ENCODE measurements around the gene TMEM201. TPM values are rescaled to one million over a fixed set of nuclear protein-coding genes. Genes with fewer than 3 reads are reported as not detected.

TMEM201 gene
- total and polyA plus RNA-seq, 2 of the 4 experiments (the other 2 are of a cell fraction) = 1.3 to 8.7 TPM

DNA sequence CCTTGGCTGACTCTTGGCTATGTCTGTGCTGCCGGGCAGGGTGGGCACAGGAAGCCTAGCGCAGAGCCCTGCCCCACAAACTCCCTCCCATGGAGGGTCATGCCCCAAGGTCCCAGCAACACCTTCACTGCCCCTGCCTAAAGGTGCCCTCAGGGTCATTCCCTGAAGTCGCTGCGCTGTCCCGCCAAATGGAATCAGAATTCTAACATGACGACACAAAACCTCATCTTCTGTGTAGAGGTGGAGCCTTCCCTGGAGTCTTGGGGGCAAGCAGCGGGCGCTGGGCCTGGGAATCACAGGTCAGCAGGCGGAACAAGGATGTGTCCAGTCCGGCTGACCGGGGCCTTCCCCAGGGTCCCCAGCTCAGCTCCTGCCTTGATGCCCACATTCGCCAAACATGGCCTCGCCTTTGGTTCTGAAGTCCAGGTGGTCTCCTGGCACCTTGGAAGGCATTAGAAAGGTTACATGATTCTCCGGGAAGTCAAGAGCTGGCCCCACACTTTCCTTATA, 17.3 kb downstream of the TMEM201 start:
- Histone ChIP-seq H4K91ac (ENCODE audit: insufficient read depth, low read depth, low read length) (no peak overlapping the region), H2AFZ (replicated peaks; ENCODE audit: low read length, poor library complexity) (no peak overlapping the region), H3K23ac (ENCODE audit: low read depth, low read length) (no peak overlapping the region), H3K9me3 (ENCODE audit: control insufficient read depth, insufficient read depth, low read length) (no peaks in the 10 kb centered on the region), H3K4me2 (ENCODE audit: low read depth, low read length) (no peak overlapping the region), H4K8ac (ENCODE audit: low read depth in 2 of 2, low read length in 2 of 2) (no peak overlapping the region), H3K79me1 (ENCODE audit: low read depth in 1 of 2, low read length in 2 of 2) (no peaks in the 10 kb centered on the region), H2BK20ac (ENCODE audit: low read depth, low read length) (no peak overlapping the region), H2BK5ac (ENCODE audit: low read depth, low read length, poor library complexity, severe bottlenecking) (no peak overlapping the region), H2BK120ac (ENCODE audit: low read depth, low read length) (no peak overlapping the region), H4K20me1 (ENCODE audit: insufficient read depth, low read length) (no peaks in the 10 kb centered on the region; the same call in 1 of the 2 replicates), H3K56ac (ENCODE audit: extremely low read depth, insufficient read depth, low read length) (no peak overlapping the region), H3K4me1 (ENCODE audit: control insufficient read depth, insufficient read depth, low read length) (no peaks in the 10 kb centered on the region; the same call in 1 of the 2 replicates), H2AK9ac (replicated peaks; ENCODE audit: low read depth, low read length, poor library complexity) (no peak overlapping the region), H3K9ac (ENCODE audit: low read depth, low read length) (no peak overlapping the region), H3K27me3 (ENCODE audit: control insufficient read depth, insufficient read depth, low read length) (no peaks in the 10 kb centered on the region), H3K27ac (ENCODE audit: insufficient read depth, low read length) (no peak overlapping the region), H2BK15ac (ENCODE audit: low read depth, low read length) (no peak overlapping the region), H2AK5ac (ENCODE audit: low read depth, low read length) (no peak overlapping the region), H3K9me1 (ENCODE audit: insufficient read depth, low read length) (no peaks in the 10 kb centered on the region), H4K5ac (ENCODE audit: low read depth, low read length) (no peak overlapping the region), H3K18ac (ENCODE audit: low read depth, low read length) (no peak overlapping the region), H3K4me3 (ENCODE audit: insufficient read depth, low read depth, low read length) (no peak overlapping the region), H3K36me3 (ENCODE audit: control insufficient read depth, insufficient read depth, low read length) (peaks cover 25% of the 10 kb centered on the region), H3K14ac (replicated peaks; ENCODE audit: low read depth, low read length) (no peak overlapping the region), H3K4ac (ENCODE audit: low read depth, low read length) (no peak overlapping the region)
- dilution Hi-C loops (cut with HindIII; ENCODE audit: low sequenced_read_pairs, unreplicated experiment) = no loop called here
- BruUV-seq (replicated peaks) = no TSS peak
- in situ Hi-C loops (cut with MboI; ENCODE audit: low sequenced_read_pairs) = no loop called here
- WGBS, 2 experiments (ENCODE audit: extremely low coverage in 2 of 2, insufficient read length in 1 of 2) = 100% methylated on average over 2 of the region's 14 CpGs; no CpG with 5 or more reads in 1 of the 2 experiments
- TF ChIP-seq RCOR1 (IDR thresholded peaks at IDR 0.05; ENCODE audit: insufficient replicate concordance, low read length) (no peak), RFX5 (IDR thresholded peaks at IDR 0.05; ENCODE audit: low read depth, low read length) (no peak), FOS (IDR thresholded peaks at IDR 0.05; ENCODE audit: low read depth, low read length) (no peak), CEBPB (IDR thresholded peaks at IDR 0.05; ENCODE audit: low read depth, low read length) (no peak), SMC3 (IDR thresholded peaks at IDR 0.05; ENCODE audit: low read depth, low read length) (no peak), RAD21 (IDR thresholded peaks at IDR 0.05; ENCODE audit: low read length) (no peak), MAFK (IDR thresholded peaks at IDR 0.05; ENCODE audit: low read depth, low read length) (no peak), POLR2A (IDR thresholded peaks at IDR 0.05; ENCODE audit: low read depth, low read length) (no peak), NFE2L2 (IDR thresholded peaks at IDR 0.05; ENCODE audit: low read depth, low read length) (no peak), BHLHE40 (IDR thresholded peaks at IDR 0.05; ENCODE audit: low read depth, low read length) (no peak), MAZ (IDR thresholded peaks at IDR 0.05; ENCODE audit: borderline replicate concordance, low read depth, low read length) (no peak), MXI1 (IDR thresholded peaks at IDR 0.05; ENCODE audit: borderline replicate concordance, low read depth, low read length) (no peak), CHD1 (IDR thresholded peaks at IDR 0.05; ENCODE audit: low read depth, low read length) (no peak)
- TF ChIP-seq, protein P1, sequence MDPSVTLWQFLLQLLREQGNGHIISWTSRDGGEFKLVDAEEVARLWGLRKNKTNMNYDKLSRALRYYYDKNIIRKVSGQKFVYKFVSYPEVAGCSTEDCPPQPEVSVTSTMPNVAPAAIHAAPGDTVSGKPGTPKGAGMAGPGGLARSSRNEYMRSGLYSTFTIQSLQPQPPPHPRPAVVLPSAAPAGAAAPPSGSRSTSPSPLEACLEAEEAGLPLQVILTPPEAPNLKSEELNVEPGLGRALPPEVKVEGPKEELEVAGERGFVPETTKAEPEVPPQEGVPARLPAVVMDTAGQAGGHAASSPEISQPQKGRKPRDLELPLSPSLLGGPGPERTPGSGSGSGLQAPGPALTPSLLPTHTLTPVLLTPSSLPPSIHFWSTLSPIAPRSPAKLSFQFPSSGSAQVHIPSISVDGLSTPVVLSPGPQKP (IDR thresholded peaks at IDR 0.05; ENCODE audit: borderline replicate concordance, low read depth, low read length) = no peak
- TF ChIP-seq, protein P2, sequence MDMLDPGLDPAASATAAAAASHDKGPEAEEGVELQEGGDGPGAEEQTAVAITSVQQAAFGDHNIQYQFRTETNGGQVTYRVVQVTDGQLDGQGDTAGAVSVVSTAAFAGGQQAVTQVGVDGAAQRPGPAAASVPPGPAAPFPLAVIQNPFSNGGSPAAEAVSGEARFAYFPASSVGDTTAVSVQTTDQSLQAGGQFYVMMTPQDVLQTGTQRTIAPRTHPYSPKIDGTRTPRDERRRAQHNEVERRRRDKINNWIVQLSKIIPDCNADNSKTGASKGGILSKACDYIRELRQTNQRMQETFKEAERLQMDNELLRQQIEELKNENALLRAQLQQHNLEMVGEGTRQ (IDR thresholded peaks at IDR 0.05; ENCODE audit: low read depth, low read length) = no peak
- TF ChIP-seq, protein P3, sequence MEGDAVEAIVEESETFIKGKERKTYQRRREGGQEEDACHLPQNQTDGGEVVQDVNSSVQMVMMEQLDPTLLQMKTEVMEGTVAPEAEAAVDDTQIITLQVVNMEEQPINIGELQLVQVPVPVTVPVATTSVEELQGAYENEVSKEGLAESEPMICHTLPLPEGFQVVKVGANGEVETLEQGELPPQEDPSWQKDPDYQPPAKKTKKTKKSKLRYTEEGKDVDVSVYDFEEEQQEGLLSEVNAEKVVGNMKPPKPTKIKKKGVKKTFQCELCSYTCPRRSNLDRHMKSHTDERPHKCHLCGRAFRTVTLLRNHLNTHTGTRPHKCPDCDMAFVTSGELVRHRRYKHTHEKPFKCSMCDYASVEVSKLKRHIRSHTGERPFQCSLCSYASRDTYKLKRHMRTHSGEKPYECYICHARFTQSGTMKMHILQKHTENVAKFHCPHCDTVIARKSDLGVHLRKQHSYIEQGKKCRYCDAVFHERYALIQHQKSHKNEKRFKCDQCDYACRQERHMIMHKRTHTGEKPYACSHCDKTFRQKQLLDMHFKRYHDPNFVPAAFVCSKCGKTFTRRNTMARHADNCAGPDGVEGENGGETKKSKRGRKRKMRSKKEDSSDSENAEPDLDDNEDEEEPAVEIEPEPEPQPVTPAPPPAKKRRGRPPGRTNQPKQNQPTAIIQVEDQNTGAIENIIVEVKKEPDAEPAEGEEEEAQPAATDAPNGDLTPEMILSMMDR (conservative IDR thresholded peaks at IDR 0.05; ENCODE audit: low read depth, low read length) = no peak
- intact Hi-C loops (cut with micrococcal nuclease) = no loop called here
- ChIA-PET CTCF (no interaction called here), POLR2A (ENCODE audit: unreplicated experiment) (no interaction called here)
- ATAC-seq (ENCODE audit: low read depth) = no peak
- DNase-seq = no peak

Data from IMR-90 (cell line).